Ovary (tissue), 9 donors: Measurements from ENCODE around the gene LRRC59. TPM values are rescaled to one million over a fixed set of nuclear protein-coding genes. Genes with fewer than 3 reads are reported as not detected.

Experiments
- DNase-seq, 5 donors: peaks; one replicate each; pipeline ENCODE4 v3.0.0-alpha.2; 2019 to 2020
- H3K27ac ChIP-seq, 2 donors: fragments of 200-600 bp; one replicate each; pipeline versions ENCODE4 v1.5.1 to v1.8.0; 2019 to 2022
- H3K27me3 ChIP-seq: fragments of 200-600 bp; one replicate; pipeline ENCODE4 v1.8.0; 2022
- H3K36me3 ChIP-seq: fragments of 200-600 bp; sonication (generic); one replicate; pipeline ENCODE4 v1.5.1; 2019
- H3K4me1 ChIP-seq: one replicate; pipeline ENCODE4 v1.8.1; 2013; ENCODE audit warnings: mild to moderate bottlenecking, moderate library complexity; ENCODE audit not compliant: insufficient read depth
- H3K4me3 ChIP-seq: fragments of 200-600 bp; sonication (generic); one replicate; pipeline ENCODE4 v1.5.1; 2017
- H3K9me3 ChIP-seq, 2 donors: fragments of 200-600 bp in 1 of 2; sonication (generic) in 1 of 2; one replicate each; pipeline versions ENCODE4 v1.5.1 to v1.8.1; 2013 to 2019; ENCODE audit warnings: mild to moderate bottlenecking in 1 of 2, moderate library complexity in 1 of 2
- EP300 ChIP-seq: sonication (generic); formaldehyde crosslinking; IDR thresholded peaks from one replicate; pipeline ENCODE4 v1.6.1; 2017; ENCODE audit warnings: antibody characterized with exemption
- POLR2A ChIP-seq: fragments of 450-650 bp; IDR thresholded peaks from one replicate; pipeline ENCODE4 v1.6.1; 2017; ENCODE audit warnings: antibody characterized with exemption, mild to moderate bottlenecking, moderate library complexity
- WGBS, 3 donors: extraction: QIAGEN DNeasy Blood & Tissue Kit in 1 of 3; methylation state at CpG; one replicate each; pipeline versions ENCODE4 v1.1.5 to v1.1.7; 2013 to 2017; 5-methylcytosine and 5-hydroxymethylcytosine counted together
- intact Hi-C, 4 donors: fragments of 100-400 bp; cut with DNase I; formaldehyde crosslinking; loops; one replicate each; pipeline versions ENCODE4 v1.11.0 to v1.15.1; 2022 to 2023
- polyA plus RNA-seq, 2 donors: library from polyadenylated mRNA; stranded (reverse); fragments of 200-250 nt in 1 of 2; fragments of 350-450 nt in 1 of 2; fragmentation: Illumina TruSeq in 1 of 2; extraction: RNeasy Lipid Tissue Mini Kit (QIAGEN cat#74804) in 1 of 2; gene quantifications; one replicate each; pipeline ENCODE4 v1.2.3, GENCODE V29; 2013 to 2014
- small RNA-seq: library from RNA; depleted of rRNA; stranded (forward); fragments of <200 nt; gene quantifications from one replicate; pipeline ENCODE3, GENCODE V24; 2016
- total RNA-seq, 7 donors: library from RNA; depleted of rRNA in 2 of 7; stranded (reverse); fragments of >200 nt in 2 of 7; fragmentation: NEBNext Ultra II Directional in 3 of 7; extraction: Animal tissue kit (Norgen Biotek cat#: 25700) in 3 of 7; gene quantifications; one replicate each; pipeline versions ENCODE4 v1.1.0 to v1.2.4, GENCODE V29; 2016 to 2023
- TF ChIP-seq, protein P1 (sequence below), 3 donors: fragments of 450-650 bp in 2 of 3; fragments of 200-600 bp in 1 of 3; IDR thresholded peaks; one replicate each; pipeline versions ENCODE4 v1.5.1 to v1.8.0; 2016 to 2022; ENCODE audit warnings: antibody characterized with exemption in 3 of 3, mild to moderate bottlenecking in 1 of 3
- donor health status: DM: no; HTN: no; CAD: no; lungs with moderate emphysema.
- donor health status: DM: no; HTN: no; CAD: no.
- donor health status: Bipolar disorder and iron deficiency.
- donor health status: DM: yes; HTN: yes; CAD: no.
- donor health status: DM: no; HTN: no; CAD: no.
- donor health status: DM: yes; HTN: yes; CAD: no.

The LRRC59 gene
- total and polyA plus RNA-seq, 9 donors: 18.4 to 71.4 (median 41.0) TPM

DNA sequence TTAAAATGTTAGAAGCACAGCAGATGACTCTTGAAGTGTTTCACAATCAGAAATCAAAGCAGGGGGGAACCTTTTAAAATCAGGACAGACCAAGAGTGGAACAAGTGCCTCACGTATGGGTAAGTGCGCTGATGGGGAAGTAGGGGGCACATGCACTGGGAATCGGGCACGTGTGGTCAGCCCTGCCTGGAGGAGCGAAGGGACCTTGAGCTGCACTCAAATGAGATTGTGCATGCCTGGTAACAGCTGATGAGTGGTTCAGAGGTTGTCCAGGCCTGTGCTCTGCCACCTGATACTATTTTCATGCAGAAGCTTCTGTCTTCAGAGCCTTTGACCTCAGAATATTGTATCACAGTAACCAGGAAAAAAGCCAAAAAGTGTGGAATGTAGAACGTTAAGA is 65.1 kb downstream of the LRRC59 start:
- DNase-seq: no peak
- WGBS, 3 donors: 36 to 58% (median 47%) methylated on average over 6 of the region's 6 CpGs
- no peaks in the 10 kb centered on the region for H3K27me3 ChIP-seq
- TF ChIP-seq POLR2A (no peak), EP300 (no peak)
- TF ChIP-seq, protein P1, sequence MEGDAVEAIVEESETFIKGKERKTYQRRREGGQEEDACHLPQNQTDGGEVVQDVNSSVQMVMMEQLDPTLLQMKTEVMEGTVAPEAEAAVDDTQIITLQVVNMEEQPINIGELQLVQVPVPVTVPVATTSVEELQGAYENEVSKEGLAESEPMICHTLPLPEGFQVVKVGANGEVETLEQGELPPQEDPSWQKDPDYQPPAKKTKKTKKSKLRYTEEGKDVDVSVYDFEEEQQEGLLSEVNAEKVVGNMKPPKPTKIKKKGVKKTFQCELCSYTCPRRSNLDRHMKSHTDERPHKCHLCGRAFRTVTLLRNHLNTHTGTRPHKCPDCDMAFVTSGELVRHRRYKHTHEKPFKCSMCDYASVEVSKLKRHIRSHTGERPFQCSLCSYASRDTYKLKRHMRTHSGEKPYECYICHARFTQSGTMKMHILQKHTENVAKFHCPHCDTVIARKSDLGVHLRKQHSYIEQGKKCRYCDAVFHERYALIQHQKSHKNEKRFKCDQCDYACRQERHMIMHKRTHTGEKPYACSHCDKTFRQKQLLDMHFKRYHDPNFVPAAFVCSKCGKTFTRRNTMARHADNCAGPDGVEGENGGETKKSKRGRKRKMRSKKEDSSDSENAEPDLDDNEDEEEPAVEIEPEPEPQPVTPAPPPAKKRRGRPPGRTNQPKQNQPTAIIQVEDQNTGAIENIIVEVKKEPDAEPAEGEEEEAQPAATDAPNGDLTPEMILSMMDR (IDR thresholded peaks at IDR 0.05): no peak
- intact Hi-C loops: no loop called here
- H3K4me3 ChIP-seq: no peak overlapping the region
- H3K27ac ChIP-seq: no peak overlapping the region
- no peaks in the 10 kb centered on the region for H3K36me3 ChIP-seq
- no peaks in the 10 kb centered on the region for H3K4me1 ChIP-seq
- no peaks in the 10 kb centered on the region for H3K9me3 ChIP-seq

Small RNA genes within 50 kb of the gene (small RNA-seq; reads per million reads assigned to genes)
- gene RF00019: not detected

Other genes starting within 250 kb of the LRRC59 start
- 100 to 1,000 TPM in 1 of 7 donors, 10 to 100 TPM in 6; 14.8 to 109 (median 75.4) TPM for gene PPP1R9B, start 246.8 kb downstream of the LRRC59 start, total RNA-seq
- gene PPP1R9B, start 246.8 kb downstream of the LRRC59 start, polyA plus RNA-seq: 10 to 100 TPM; 17.8 to 33.0 TPM
- gene SGCA, start 231.5 kb downstream of the LRRC59 start, total RNA-seq: 1 to 10 TPM in 5 of 7 donors, under 1 TPM in 2; 0.48 to 3.4 (median 1.2) TPM
- 1 to 10 TPM; 2.2 to 3.4 TPM for gene SGCA, start 231.5 kb downstream of the LRRC59 start, polyA plus RNA-seq
- 1,000 to 10,000 TPM in 1 of 7 donors, 100 to 1,000 TPM in 5, 10 to 100 TPM in 1; 71.2 to 1,087 (median 550) TPM for gene COL1A1, start 195.9 kb downstream of the LRRC59 start, total RNA-seq
- gene COL1A1, start 195.9 kb downstream of the LRRC59 start, polyA plus RNA-seq: 100 to 1,000 TPM; 260 to 321 TPM
- 1 to 10 TPM in 6 of 7 donors, under 1 TPM in 1; 0.34 to 3.5 (median 1.6) TPM for gene TMEM92, start 123.1 kb downstream of the LRRC59 start, total RNA-seq
- gene TMEM92, start 123.1 kb downstream of the LRRC59 start, polyA plus RNA-seq: 1 to 10 TPM in 1 of 2 donors, under 1 TPM in 1; 0.32 to 2.5 TPM
- gene XYLT2, start 51.4 kb downstream of the LRRC59 start, total RNA-seq: 10 to 100 TPM; 17.9 to 34.1 (median 28.7) TPM
- 10 to 100 TPM in 1 of 2 donors, 1 to 10 TPM in 1; 5.2 to 17.2 TPM for gene XYLT2, start 51.4 kb downstream of the LRRC59 start, polyA plus RNA-seq
- 10 to 100 TPM; 38.7 to 60.2 (median 47.7) TPM for gene MRPL27, start 24.3 kb downstream of the LRRC59 start, total RNA-seq
- gene MRPL27, start 24.3 kb downstream of the LRRC59 start, polyA plus RNA-seq: 10 to 100 TPM; 53.6 to 74.8 TPM
- 1 to 10 TPM in 2 of 7 donors, under 1 TPM in 5; 0.46 to 1.3 (median 0.88) TPM for gene EME1, start 24.3 kb downstream of the LRRC59 start, total RNA-seq
- gene EME1, start 24.3 kb downstream of the LRRC59 start, polyA plus RNA-seq: 1 to 10 TPM in 1 of 2 donors, under 1 TPM in 1; 0.63 to 1.4 TPM
- 10 to 100 TPM; 26.7 to 86.0 (median 49.5) TPM for gene ACSF2, start 28.7 kb upstream of the LRRC59 start, total RNA-seq
- gene ACSF2, start 28.7 kb upstream of the LRRC59 start, polyA plus RNA-seq: 10 to 100 TPM; 39.1 to 49.5 TPM
- gene CHAD, start 71.4 kb upstream of the LRRC59 start, total RNA-seq: under 1 TPM in 6 of 7 donors, not detected in 1; 0.18 to 0.92 (median 0.46) TPM
- 1 to 10 TPM in 1 of 2 donors, under 1 TPM in 1; 0.29 to 2.5 TPM for gene CHAD, start 71.4 kb upstream of the LRRC59 start, polyA plus RNA-seq
- gene RSAD1, start 81.3 kb upstream of the LRRC59 start, total RNA-seq: 10 to 100 TPM; 21.2 to 48.0 (median 40.5) TPM
- 10 to 100 TPM; 24.2 to 26.2 TPM for gene RSAD1, start 81.3 kb upstream of the LRRC59 start, polyA plus RNA-seq
- 1 to 10 TPM; 2.5 to 8.1 (median 4.5) TPM for gene MYCBPAP, start 110.9 kb upstream of the LRRC59 start, total RNA-seq
- 1 to 10 TPM; 3.2 to 9.7 TPM for gene MYCBPAP, start 110.9 kb upstream of the LRRC59 start, polyA plus RNA-seq
- gene EPN3, start 135.2 kb upstream of the LRRC59 start, total RNA-seq: 10 to 100 TPM in 6 of 7 donors, 1 to 10 TPM in 1; 8.8 to 33.4 (median 22.4) TPM
- gene EPN3, start 135.2 kb upstream of the LRRC59 start, polyA plus RNA-seq: 1 to 10 TPM; 6.2 to 7.3 TPM
- gene SPATA20, start 149.7 kb upstream of the LRRC59 start, total RNA-seq: 10 to 100 TPM; 53.7 to 81.2 (median 62.6) TPM
- 10 to 100 TPM; 43.5 to 55.4 TPM for gene SPATA20, start 149.7 kb upstream of the LRRC59 start, polyA plus RNA-seq
- 10 to 100 TPM in 3 of 7 donors, 1 to 10 TPM in 4; 1.9 to 39.1 (median 6.5) TPM for gene CACNA1G, start 163.2 kb upstream of the LRRC59 start, total RNA-seq
- 1 to 10 TPM; 1.0 to 1.2 TPM for gene CACNA1G, start 163.2 kb upstream of the LRRC59 start, polyA plus RNA-seq
- gene ABCC3, start 237.4 kb upstream of the LRRC59 start, total RNA-seq: 10 to 100 TPM in 1 of 7 donors, 1 to 10 TPM in 6; 1.4 to 11.4 (median 5.2) TPM
- gene ABCC3, start 237.4 kb upstream of the LRRC59 start, polyA plus RNA-seq: 10 to 100 TPM in 1 of 2 donors, 1 to 10 TPM in 1; 2.5 to 14.2 TPM